ENCODE results near the gene ANKS1B. TPM values are rescaled to one million over a fixed set of nuclear protein-coding genes. Genes with fewer than 3 reads are reported as not detected.

The ANKS1B gene
- total RNA-seq, 1 experiment from 2014 or later = 0.54 TPM

GRCh38 chr12:99367181-99367580 lies 617.6 kb downstream of the ANKS1B start:
- H3K4me3 ChIP-seq (replicated peaks in 1 of 2; ENCODE audit: low read depth in 1 of 2, low read length in 2 of 2) = no peak overlapping the region
- H4K20me1 ChIP-seq (ENCODE audit: insufficient read depth) = no peaks in the 10 kb centered on the region
- no peak for DNase-seq (ENCODE audit: low read depth, low spot score)
- no peak overlapping the region for H2AFZ ChIP-seq (ENCODE audit: low read depth, low read length, poor library complexity, severe bottlenecking)
- H3K27me3 ChIP-seq (ENCODE audit: insufficient read depth, low read length) = peaks cover 11% of the 10 kb centered on the region; the same call in 1 of the 2 replicates
- CTCF ChIA-PET = no interaction called here
- H3K4me1 ChIP-seq (ENCODE audit: control insufficient read depth in 1 of 2, insufficient read depth in 2 of 2, low read length in 2 of 2) = no peaks in the 10 kb centered on the region
- no peak for ATAC-seq
- no peaks in the 10 kb centered on the region for H3K9me3 ChIP-seq (ENCODE audit: control insufficient read depth in 1 of 2, insufficient read depth in 1 of 2, low read depth in 1 of 2, low read length in 2 of 2)
- POLR2A ChIA-PET = no interaction called here
- no TSS peak for BruUV-seq (replicated peaks)
- no peaks in the 10 kb centered on the region for H3K79me2 ChIP-seq (ENCODE audit: insufficient read depth, low read length)
- H3K36me3 ChIP-seq (ENCODE audit: control insufficient read depth in 1 of 2, insufficient read depth in 2 of 2, low read length in 2 of 2) = no peaks in the 10 kb centered on the region
- RAD21 ChIA-PET (ENCODE audit: low non-redundant PET in 1 of 2, low total read pairs in 2 of 2, uncharacterized antibody in 2 of 2, unreplicated experiment in 2 of 2) = no interaction called here
- no peaks in the 10 kb centered on the region for H3K9me2 ChIP-seq (ENCODE audit: insufficient read depth)
- H3K9ac ChIP-seq (ENCODE audit: low read length) = no peak overlapping the region
- no peak overlapping the region for H3K4me2 ChIP-seq (ENCODE audit: low read length)
- intact Hi-C loops (cut with micrococcal nuclease) = no loop called here
- no peak overlapping the region for H3K27ac ChIP-seq (ENCODE audit: low read depth, low read length)
- no peak for TF ChIP-seq ZNF274 (IDR thresholded peaks at IDR 0.05; ENCODE audit: low read depth, low read length)
- no peak for TF ChIP-seq REST (IDR thresholded peaks at IDR 0.05; ENCODE audit: low read depth)
- TF ChIP-seq ELF1 (IDR thresholded peaks at IDR 0.05; ENCODE audit: borderline replicate concordance, low read depth) = no peak
- no peak for TF ChIP-seq ATF3 (IDR thresholded peaks at IDR 0.05)
- no peak for TF ChIP-seq CBX3 (IDR thresholded peaks at IDR 0.05; ENCODE audit: low read depth)

- POLR2A ChIA-PET = no interaction called here
- no peak for TF ChIP-seq ZBTB33 (IDR thresholded peaks at IDR 0.05; ENCODE audit: extremely low read depth, insufficient replicate concordance, low read length)
- no peak for TF ChIP-seq YY1 (IDR thresholded peaks at IDR 0.05; ENCODE audit: extremely low read depth, insufficient replicate concordance, low read depth, low read length)
- TF ChIP-seq MAX (IDR thresholded peaks at IDR 0.05) = no peak
- TF ChIP-seq ATF3 (IDR thresholded peaks at IDR 0.05) = no peak
- no peak for TF ChIP-seq CEBPB (IDR thresholded peaks at IDR 0.05; ENCODE audit: low read depth)
- TF ChIP-seq POLR2A (IDR thresholded peaks at IDR 0.05; ENCODE audit: borderline replicate concordance, extremely low read depth, insufficient read depth, insufficient read length) = no peak
- TF ChIP-seq FOSL1 (IDR thresholded peaks at IDR 0.05; ENCODE audit: low read depth) = no peak
- TF ChIP-seq TCF7L2 (IDR thresholded peaks at IDR 0.05; ENCODE audit: borderline replicate concordance, extremely low read depth, insufficient read depth, insufficient read length) = no peak
- no peak for TF ChIP-seq JUND (IDR thresholded peaks at IDR 0.05)
- TF ChIP-seq SIN3A (IDR thresholded peaks at IDR 0.05; ENCODE audit: low read depth) = no peak
- no peak for TF ChIP-seq POLR2AphosphoS5 (IDR thresholded peaks at IDR 0.05; ENCODE audit: low read depth, low read length)
- TF ChIP-seq RAD21 (IDR thresholded peaks at IDR 0.05; ENCODE audit: low read depth) = no peak
- no peak for TF ChIP-seq CBX3 (IDR thresholded peaks at IDR 0.05; ENCODE audit: low read depth)
Observed at GRCh38 chr12:99352269-99352668, 632.5 kb downstream of the ANKS1B start.

More at GRCh38 chr12:99352269-99352668, 632.5 kb downstream of the ANKS1B start:
- ChIA-PET RAD21 (ENCODE audit: low non-redundant PET in 1 of 2, low total read pairs in 2 of 2, uncharacterized antibody in 2 of 2, unreplicated experiment in 2 of 2) (no interaction called here), CTCF (no interaction called here)
- Histone ChIP-seq H3K4me3 (replicated peaks in 1 of 2; ENCODE audit: low read depth in 1 of 2, low read length in 2 of 2) (no peak overlapping the region), H3K79me2 (ENCODE audit: insufficient read depth, low read length) (no peaks in the 10 kb centered on the region), H3K27ac (ENCODE audit: low read depth, low read length) (no peak overlapping the region), H3K9ac (ENCODE audit: low read length) (no peak overlapping the region), H3K9me2 (ENCODE audit: insufficient read depth) (no peaks in the 10 kb centered on the region), H4K20me1 (ENCODE audit: insufficient read depth) (no peaks in the 10 kb centered on the region), H3K27me3 (ENCODE audit: insufficient read depth, low read length) (no peaks in the 10 kb centered on the region), H3K4me1 (ENCODE audit: control insufficient read depth in 1 of 2, insufficient read depth in 2 of 2, low read length in 2 of 2) (no peaks in the 10 kb centered on the region), H3K4me2 (ENCODE audit: low read length) (no peak overlapping the region), H3K36me3 (ENCODE audit: control insufficient read depth in 1 of 2, insufficient read depth in 2 of 2, low read length in 2 of 2) (no peaks in the 10 kb centered on the region), H2AFZ (ENCODE audit: low read depth, low read length, poor library complexity, severe bottlenecking) (no peak overlapping the region), H3K9me3 (ENCODE audit: control insufficient read depth in 1 of 2, insufficient read depth in 1 of 2, low read depth in 1 of 2, low read length in 2 of 2) (no peaks in the 10 kb centered on the region)
- intact Hi-C loops (cut with micrococcal nuclease) = no loop called here
- DNase-seq (ENCODE audit: low read depth, low spot score) (no peak), ATAC-seq (no peak)
- no TSS peak for BruUV-seq (replicated peaks)

All from HCT116 (cell line).